HL-60 (cell line): ENCODE results near the gene ZNF79.
"Not testable (repeated sequence)": the region's sequence is repeated elsewhere in the genome, so short reads cannot be mapped to it uniquely, and the experiment has no call there.

Experiments used
- GABPA ChIP-seq: IDR thresholded peaks from 2 replicates; pipeline ENCODE4 v1.6.1; 2012; ENCODE audit warnings: low read depth
- POLR2AphosphoS5 ChIP-seq: IDR thresholded peaks from 2 replicates; pipeline ENCODE4 v1.6.1; 2012; ENCODE audit warnings: low read depth
- TF ChIP-seq, protein P1 (sequence below): IDR thresholded peaks from one replicate; pipeline ENCODE4 v1.5.1; 2011; ENCODE audit warnings: low read length, control low read depth, inconsistent platforms; ENCODE audit not compliant: insufficient read depth
- TF ChIP-seq, protein P2 (sequence below): IDR thresholded peaks from 2 replicates; pipeline ENCODE4 v1.6.1; 2012; ENCODE audit warnings: low read depth; ENCODE audit not compliant: insufficient replicate concordance

DNA sequence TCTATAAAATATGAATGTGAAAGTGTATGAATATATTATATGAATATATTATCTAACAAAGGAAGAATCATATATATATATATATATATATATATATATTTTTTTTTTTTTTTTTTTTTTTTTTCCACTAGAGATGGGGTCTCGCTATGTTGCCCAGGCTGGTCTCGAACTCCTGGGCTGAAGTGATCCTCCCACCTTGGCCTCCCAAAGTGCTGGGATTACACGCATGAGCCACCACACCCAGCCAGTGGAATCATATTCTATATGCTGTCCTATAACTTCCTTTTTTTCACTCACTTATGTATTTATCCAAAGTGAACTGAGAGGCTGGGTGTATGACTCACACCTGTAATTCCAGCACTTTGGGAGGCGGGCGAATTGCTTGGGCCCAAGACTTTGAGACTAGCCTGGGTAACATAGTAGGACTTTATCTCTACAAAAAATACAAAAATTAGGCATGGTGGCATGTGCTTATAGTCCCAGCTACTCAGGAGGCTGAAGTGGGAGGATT is 42.3 kb downstream of the ZNF79 start:
- TF ChIP-seq, protein P1, sequence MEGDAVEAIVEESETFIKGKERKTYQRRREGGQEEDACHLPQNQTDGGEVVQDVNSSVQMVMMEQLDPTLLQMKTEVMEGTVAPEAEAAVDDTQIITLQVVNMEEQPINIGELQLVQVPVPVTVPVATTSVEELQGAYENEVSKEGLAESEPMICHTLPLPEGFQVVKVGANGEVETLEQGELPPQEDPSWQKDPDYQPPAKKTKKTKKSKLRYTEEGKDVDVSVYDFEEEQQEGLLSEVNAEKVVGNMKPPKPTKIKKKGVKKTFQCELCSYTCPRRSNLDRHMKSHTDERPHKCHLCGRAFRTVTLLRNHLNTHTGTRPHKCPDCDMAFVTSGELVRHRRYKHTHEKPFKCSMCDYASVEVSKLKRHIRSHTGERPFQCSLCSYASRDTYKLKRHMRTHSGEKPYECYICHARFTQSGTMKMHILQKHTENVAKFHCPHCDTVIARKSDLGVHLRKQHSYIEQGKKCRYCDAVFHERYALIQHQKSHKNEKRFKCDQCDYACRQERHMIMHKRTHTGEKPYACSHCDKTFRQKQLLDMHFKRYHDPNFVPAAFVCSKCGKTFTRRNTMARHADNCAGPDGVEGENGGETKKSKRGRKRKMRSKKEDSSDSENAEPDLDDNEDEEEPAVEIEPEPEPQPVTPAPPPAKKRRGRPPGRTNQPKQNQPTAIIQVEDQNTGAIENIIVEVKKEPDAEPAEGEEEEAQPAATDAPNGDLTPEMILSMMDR = not testable (repeated sequence)
- not testable (repeated sequence) for TF ChIP-seq POLR2AphosphoS5, GABPA
- TF ChIP-seq, protein P2, sequence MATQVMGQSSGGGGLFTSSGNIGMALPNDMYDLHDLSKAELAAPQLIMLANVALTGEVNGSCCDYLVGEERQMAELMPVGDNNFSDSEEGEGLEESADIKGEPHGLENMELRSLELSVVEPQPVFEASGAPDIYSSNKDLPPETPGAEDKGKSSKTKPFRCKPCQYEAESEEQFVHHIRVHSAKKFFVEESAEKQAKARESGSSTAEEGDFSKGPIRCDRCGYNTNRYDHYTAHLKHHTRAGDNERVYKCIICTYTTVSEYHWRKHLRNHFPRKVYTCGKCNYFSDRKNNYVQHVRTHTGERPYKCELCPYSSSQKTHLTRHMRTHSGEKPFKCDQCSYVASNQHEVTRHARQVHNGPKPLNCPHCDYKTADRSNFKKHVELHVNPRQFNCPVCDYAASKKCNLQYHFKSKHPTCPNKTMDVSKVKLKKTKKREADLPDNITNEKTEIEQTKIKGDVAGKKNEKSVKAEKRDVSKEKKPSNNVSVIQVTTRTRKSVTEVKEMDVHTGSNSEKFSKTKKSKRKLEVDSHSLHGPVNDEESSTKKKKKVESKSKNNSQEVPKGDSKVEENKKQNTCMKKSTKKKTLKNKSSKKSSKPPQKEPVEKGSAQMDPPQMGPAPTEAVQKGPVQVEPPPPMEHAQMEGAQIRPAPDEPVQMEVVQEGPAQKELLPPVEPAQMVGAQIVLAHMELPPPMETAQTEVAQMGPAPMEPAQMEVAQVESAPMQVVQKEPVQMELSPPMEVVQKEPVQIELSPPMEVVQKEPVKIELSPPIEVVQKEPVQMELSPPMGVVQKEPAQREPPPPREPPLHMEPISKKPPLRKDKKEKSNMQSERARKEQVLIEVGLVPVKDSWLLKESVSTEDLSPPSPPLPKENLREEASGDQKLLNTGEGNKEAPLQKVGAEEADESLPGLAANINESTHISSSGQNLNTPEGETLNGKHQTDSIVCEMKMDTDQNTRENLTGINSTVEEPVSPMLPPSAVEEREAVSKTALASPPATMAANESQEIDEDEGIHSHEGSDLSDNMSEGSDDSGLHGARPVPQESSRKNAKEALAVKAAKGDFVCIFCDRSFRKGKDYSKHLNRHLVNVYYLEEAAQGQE = not testable (repeated sequence)
